ENCODE data around the gene AAMP. TPM values are rescaled to one million over a fixed set of nuclear protein-coding genes. Genes with fewer than 3 reads are reported as not detected.

Gene AAMP
- total RNA-seq, 3 donors from 2014 or later (not counting 1 experiment from before 2014, with no cell fraction given) = 52.5 to 61.6 (median 60.0) TPM

GRCh38 chr2:218290316-218291261 lies 20.7 kb upstream of the AAMP start:
- H3K4me1 ChIP-seq (ENCODE audit: control insufficient read depth, insufficient read depth, low read length) = peaks cover 73% of the 10 kb centered on the region
- intact Hi-C loops (cut with micrococcal nuclease) = no loop called here
- DNase-seq (peak in 1 of 2 donors; percentile 78), ATAC-seq (no peak)
- H3K27ac Mint-ChIP-seq = peak overlapping the region; percentile 100
- peaks cover 62 to 79% of the 10 kb centered on the region in 2 donors for H3K4me1 Mint-ChIP-seq
- H3K27me3 Mint-ChIP-seq (ENCODE audit: low read depth in 2 of 2) = no peaks in the 10 kb centered on the region
- TF ChIP-seq, protein P1, sequence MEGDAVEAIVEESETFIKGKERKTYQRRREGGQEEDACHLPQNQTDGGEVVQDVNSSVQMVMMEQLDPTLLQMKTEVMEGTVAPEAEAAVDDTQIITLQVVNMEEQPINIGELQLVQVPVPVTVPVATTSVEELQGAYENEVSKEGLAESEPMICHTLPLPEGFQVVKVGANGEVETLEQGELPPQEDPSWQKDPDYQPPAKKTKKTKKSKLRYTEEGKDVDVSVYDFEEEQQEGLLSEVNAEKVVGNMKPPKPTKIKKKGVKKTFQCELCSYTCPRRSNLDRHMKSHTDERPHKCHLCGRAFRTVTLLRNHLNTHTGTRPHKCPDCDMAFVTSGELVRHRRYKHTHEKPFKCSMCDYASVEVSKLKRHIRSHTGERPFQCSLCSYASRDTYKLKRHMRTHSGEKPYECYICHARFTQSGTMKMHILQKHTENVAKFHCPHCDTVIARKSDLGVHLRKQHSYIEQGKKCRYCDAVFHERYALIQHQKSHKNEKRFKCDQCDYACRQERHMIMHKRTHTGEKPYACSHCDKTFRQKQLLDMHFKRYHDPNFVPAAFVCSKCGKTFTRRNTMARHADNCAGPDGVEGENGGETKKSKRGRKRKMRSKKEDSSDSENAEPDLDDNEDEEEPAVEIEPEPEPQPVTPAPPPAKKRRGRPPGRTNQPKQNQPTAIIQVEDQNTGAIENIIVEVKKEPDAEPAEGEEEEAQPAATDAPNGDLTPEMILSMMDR (IDR thresholded peaks at IDR 0.05) = no peak
- H3K36me3 ChIP-seq (ENCODE audit: control insufficient read depth, insufficient read depth, low read length) = no peaks in the 10 kb centered on the region
- H3K4me3 Mint-ChIP-seq = peak overlapping the region; percentile 92
- H3K36me3 Mint-ChIP-seq = no peaks in the 10 kb centered on the region
- peak overlapping the region; percentile 55 for H3K4me3 ChIP-seq (ENCODE audit: low read length)
- no peaks in the 10 kb centered on the region for H3K9me3 Mint-ChIP-seq
- peak overlapping the region; percentile 86 for H3K27ac ChIP-seq (ENCODE audit: low read length)
- H3K27me3 ChIP-seq (ENCODE audit: control insufficient read depth, insufficient read depth, low read length) = no peaks in the 10 kb centered on the region
- 30% methylated on average over 12 of the region's 12 CpGs for whole genome bisulfite sequencing (ENCODE audit: insufficient coverage)
- H3K9me3 ChIP-seq (ENCODE audit: control insufficient read depth, insufficient read depth, low read length) = no peaks in the 10 kb centered on the region

DNA sequence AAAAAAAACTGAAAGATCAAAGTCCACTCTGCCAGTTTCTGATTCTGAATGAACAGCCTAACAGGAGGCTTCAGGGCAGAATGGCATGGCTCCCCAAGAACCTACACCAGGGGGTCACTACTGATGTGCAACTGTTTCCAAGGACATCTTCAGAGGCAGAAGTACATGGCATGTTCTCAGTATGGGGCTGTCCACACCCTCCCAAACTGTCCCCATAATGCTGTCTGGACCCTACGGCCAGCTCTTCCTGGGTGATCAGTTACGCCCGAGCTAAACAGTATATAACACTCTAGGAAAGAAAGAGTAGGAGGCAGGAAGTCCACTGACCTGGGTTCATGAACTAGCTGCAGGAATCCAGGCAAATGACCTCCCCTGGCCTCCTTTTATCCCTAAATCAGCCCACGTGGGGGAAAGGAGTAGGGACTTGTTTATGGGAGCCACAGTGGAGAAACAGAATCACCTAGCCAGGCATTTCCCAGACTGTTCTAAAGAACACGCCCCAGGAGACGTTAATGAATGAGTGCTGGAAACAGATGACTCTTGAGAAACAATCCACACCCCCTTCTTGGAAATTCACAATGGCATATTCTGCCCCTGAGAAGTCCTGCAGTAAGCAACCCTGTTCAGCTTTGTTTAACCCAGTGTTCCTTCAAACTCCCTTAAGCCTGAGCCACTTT lies 19.8 kb upstream of the AAMP start:
- 52% methylated on average over 3 of the region's 6 CpGs for WGBS (ENCODE audit: insufficient coverage)
- peak overlapping the region; percentile 86 for H3K27ac ChIP-seq (ENCODE audit: low read length)
- peaks cover 81% of the 10 kb centered on the region for H3K4me1 ChIP-seq (ENCODE audit: control insufficient read depth, insufficient read depth, low read length)
- H3K36me3 ChIP-seq (ENCODE audit: control insufficient read depth, insufficient read depth, low read length) = no peaks in the 10 kb centered on the region
- Mint-ChIP-seq H3K4me3 (peak overlapping the region; percentile 92), H3K9me3 (no peaks in the 10 kb centered on the region), H3K4me1 (peaks cover 70 to 87% of the 10 kb centered on the region in 2 donors), H3K27ac (peak overlapping the region; percentile 100), H3K36me3 (no peaks in the 10 kb centered on the region), H3K27me3 (ENCODE audit: low read depth in 2 of 2) (no peaks in the 10 kb centered on the region)
- intact Hi-C loops (cut with micrococcal nuclease) = no loop called here
- TF ChIP-seq, protein P1 (IDR thresholded peaks at IDR 0.05) = no peak
- no peak overlapping the region for H3K4me3 ChIP-seq (ENCODE audit: low read length)
- no peaks in the 10 kb centered on the region for H3K9me3 ChIP-seq (ENCODE audit: control insufficient read depth, insufficient read depth, low read length)
- DNase-seq = no peak
- no peaks in the 10 kb centered on the region for H3K27me3 ChIP-seq (ENCODE audit: control insufficient read depth, insufficient read depth, low read length)
- ATAC-seq = no peak

GRCh38 chr2:218286570-218287459 lies 16.9 kb upstream of the AAMP start:
- H3K4me1 ChIP-seq (ENCODE audit: control insufficient read depth, insufficient read depth, low read length) = peaks cover 92% of the 10 kb centered on the region
- H3K4me3 ChIP-seq (ENCODE audit: low read length) = peak overlapping the region; percentile 40
- H3K27me3 ChIP-seq (ENCODE audit: control insufficient read depth, insufficient read depth, low read length) = no peaks in the 10 kb centered on the region
- Mint-ChIP-seq H3K36me3 (no peaks in the 10 kb centered on the region), H3K9me3 (no peaks in the 10 kb centered on the region), H3K4me3 (peak overlapping the region; percentile 92), H3K27ac (peak overlapping the region; percentile 100), H3K4me1 (peaks cover 70 to 94% of the 10 kb centered on the region in 2 donors), H3K27me3 (ENCODE audit: low read depth in 2 of 2) (no peaks in the 10 kb centered on the region)
- H3K9me3 ChIP-seq (ENCODE audit: control insufficient read depth, insufficient read depth, low read length) = no peaks in the 10 kb centered on the region
- TF ChIP-seq, protein P1 (IDR thresholded peaks at IDR 0.05) = no peak
- DNase-seq (peak; percentile 77 to 96), ATAC-seq (peak; percentile 66 to 87 (median 75))
- peaks cover 14% of the 10 kb centered on the region for H3K36me3 ChIP-seq (ENCODE audit: control insufficient read depth, insufficient read depth, low read length)
- WGBS (ENCODE audit: insufficient coverage) = 3% methylated on average over 11 of the region's 11 CpGs
- H3K27ac ChIP-seq (ENCODE audit: low read length) = peak overlapping the region; percentile 99
- intact Hi-C loops (cut with micrococcal nuclease) = loop anchor here (1.0 to 2.0 kb wide), 3 partner anchors 14 to 282 kb away; partner anchors contain the start of genes AAMP, CNOT9, PNKD and USP37

Data from natural killer cell (primary cell).